A673 (cell line): Measurements from ENCODE around the gene TBX21. TPM values are rescaled to one million over a fixed set of nuclear protein-coding genes. Genes with fewer than 3 reads are reported as not detected.

Experiments used
- BruUV-seq: library from RNA; stranded (reverse); fragments of 400-500 nt; replicated peaks from 2 replicates; lab custom pipeline; 2021; lab: Mats Ljungman, UMichigan
- CTCF ChIA-PET: fragments of 300-600 bp; sonication (Branson Sonifier 250); formaldehyde crosslinking; loops from one replicate; lab custom pipeline; 2022; ENCODE audit warnings: antibody characterized with exemption; lab: Charles Lee
- POLR2A ChIA-PET: fragments of 300-600 bp; sonication (Branson Sonifier 250); formaldehyde crosslinking; loops from one replicate; lab custom pipeline; 2022; ENCODE audit warnings: antibody characterized with exemption; ENCODE audit not compliant: low non-redundant PET; lab: Charles Lee
- DNase-seq: peaks from one replicate; pipeline ENCODE4 v3.0.0-alpha.2; 2015; ENCODE audit warnings: low spot score
- H3K27ac ChIP-seq: fragments of 200-600 bp; sonication (generic); 2 replicates; pipeline ENCODE4 v1.5.1; 2016; ENCODE audit warnings: mixed run types, low read depth, mild to moderate bottlenecking, mixed read lengths, antibody characterized with exemption, low read length; ENCODE audit not compliant: poor library complexity, severe bottlenecking
- H3K27me3 ChIP-seq: fragments of 200-600 bp; sonication (generic); replicated peaks from 2 replicates; pipeline ENCODE4 v1.6.1; 2017; ENCODE audit warnings: mixed run types, low read depth, mild to moderate bottlenecking, mixed read lengths, antibody characterized with exemption, low read length; ENCODE audit not compliant: insufficient read depth, poor library complexity
- H3K36me3 ChIP-seq: fragments of 200-600 bp; sonication (generic); 2 replicates; pipeline ENCODE4 v1.6.1; 2016; ENCODE audit warnings: mixed run types, mild to moderate bottlenecking, mixed read lengths, antibody characterized with exemption, low read length; ENCODE audit not compliant: insufficient read depth, poor library complexity, severe bottlenecking
- H3K4me1 ChIP-seq: fragments of 200-600 bp; sonication (generic); 2 replicates; pipeline ENCODE4 v1.6.1; 2017; ENCODE audit warnings: mixed run types, mild to moderate bottlenecking, mixed read lengths, antibody characterized with exemption, low read length; ENCODE audit not compliant: insufficient read depth, poor library complexity, severe bottlenecking
- H3K4me3 ChIP-seq: fragments of 200-600 bp; sonication (generic); 2 replicates; pipeline ENCODE4 v1.5.1; 2016; ENCODE audit warnings: low read depth, mixed run types, mild to moderate bottlenecking, mixed read lengths, low read length; ENCODE audit not compliant: poor library complexity, severe bottlenecking
- H3K9me3 ChIP-seq: fragments of 200-600 bp; sonication (generic); 2 replicates; pipeline ENCODE4 v1.6.1; 2016; ENCODE audit warnings: mixed run types, low read depth, mild to moderate bottlenecking, mixed read lengths, antibody characterized with exemption, low read length; ENCODE audit not compliant: poor library complexity, severe bottlenecking
- EZH2 ChIP-seq: fragments of 200-600 bp; sonication (generic); IDR thresholded peaks from 2 replicates; pipeline ENCODE4 v1.6.1; 2017; ENCODE audit warnings: borderline replicate concordance, low read depth, mild to moderate bottlenecking, mixed read lengths, antibody characterized with exemption, low read length; ENCODE audit not compliant: poor library complexity, severe bottlenecking
- intact Hi-C: fragments of 100-400 bp; cut with micrococcal nuclease; formaldehyde crosslinking; loops from one replicate; pipeline ENCODE4 v1.10.0; 2022; ENCODE audit not compliant: unreplicated experiment
- total RNA-seq: library from RNA; stranded (reverse); gene quantifications from 2 replicates; pipeline ENCODE4 v1.2.3, GENCODE V29; 2021
- TF ChIP-seq, protein P1 (sequence below): fragments of 300-800, 200-600 bp; sonication (generic); conservative IDR thresholded peaks from 2 replicates; pipeline ENCODE4 v1.5.1; 2017; ENCODE audit warnings: low read depth, mild to moderate bottlenecking, antibody characterized with exemption, low read length, moderate library complexity, mixed read lengths

Gene TBX21
- total RNA-seq, 1 experiment from 2014 or later: not detected

DNA sequence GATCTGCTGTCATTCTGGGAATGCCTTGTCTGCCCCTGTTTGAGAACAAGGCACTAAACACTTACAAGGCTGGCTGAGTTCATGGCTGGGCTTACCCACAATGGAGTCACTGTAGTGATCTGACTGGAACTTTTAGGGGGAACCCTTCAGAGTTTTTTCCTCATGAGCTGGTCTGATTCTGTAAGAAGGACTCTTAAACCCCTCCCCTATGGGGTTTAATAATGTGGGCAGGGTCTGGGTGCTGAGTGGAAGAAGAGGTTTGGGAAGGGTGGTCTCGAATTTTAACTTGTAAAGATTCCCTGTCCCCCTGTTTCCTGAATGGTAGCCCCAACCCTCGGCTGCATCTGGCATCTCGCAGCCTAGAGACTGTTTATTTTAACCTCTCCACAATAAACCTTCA lies 58.0 kb downstream of the TBX21 start:
- Histone ChIP-seq H3K36me3 (no peaks in the 10 kb centered on the region), H3K27ac (no peak overlapping the region), H3K27me3 (peaks cover 48% of the 10 kb centered on the region), H3K4me1 (no peaks in the 10 kb centered on the region), H3K9me3 (no peaks in the 10 kb centered on the region), H3K4me3 (no peak overlapping the region)
- no TSS peak for BruUV-seq
- ChIA-PET POLR2A (no interaction called here), CTCF (no interaction called here)
- TF ChIP-seq, protein P1, sequence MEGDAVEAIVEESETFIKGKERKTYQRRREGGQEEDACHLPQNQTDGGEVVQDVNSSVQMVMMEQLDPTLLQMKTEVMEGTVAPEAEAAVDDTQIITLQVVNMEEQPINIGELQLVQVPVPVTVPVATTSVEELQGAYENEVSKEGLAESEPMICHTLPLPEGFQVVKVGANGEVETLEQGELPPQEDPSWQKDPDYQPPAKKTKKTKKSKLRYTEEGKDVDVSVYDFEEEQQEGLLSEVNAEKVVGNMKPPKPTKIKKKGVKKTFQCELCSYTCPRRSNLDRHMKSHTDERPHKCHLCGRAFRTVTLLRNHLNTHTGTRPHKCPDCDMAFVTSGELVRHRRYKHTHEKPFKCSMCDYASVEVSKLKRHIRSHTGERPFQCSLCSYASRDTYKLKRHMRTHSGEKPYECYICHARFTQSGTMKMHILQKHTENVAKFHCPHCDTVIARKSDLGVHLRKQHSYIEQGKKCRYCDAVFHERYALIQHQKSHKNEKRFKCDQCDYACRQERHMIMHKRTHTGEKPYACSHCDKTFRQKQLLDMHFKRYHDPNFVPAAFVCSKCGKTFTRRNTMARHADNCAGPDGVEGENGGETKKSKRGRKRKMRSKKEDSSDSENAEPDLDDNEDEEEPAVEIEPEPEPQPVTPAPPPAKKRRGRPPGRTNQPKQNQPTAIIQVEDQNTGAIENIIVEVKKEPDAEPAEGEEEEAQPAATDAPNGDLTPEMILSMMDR: no peak
- TF ChIP-seq EZH2: no peak
- intact Hi-C loops: no loop called here
- DNase-seq: no peak

DNA sequence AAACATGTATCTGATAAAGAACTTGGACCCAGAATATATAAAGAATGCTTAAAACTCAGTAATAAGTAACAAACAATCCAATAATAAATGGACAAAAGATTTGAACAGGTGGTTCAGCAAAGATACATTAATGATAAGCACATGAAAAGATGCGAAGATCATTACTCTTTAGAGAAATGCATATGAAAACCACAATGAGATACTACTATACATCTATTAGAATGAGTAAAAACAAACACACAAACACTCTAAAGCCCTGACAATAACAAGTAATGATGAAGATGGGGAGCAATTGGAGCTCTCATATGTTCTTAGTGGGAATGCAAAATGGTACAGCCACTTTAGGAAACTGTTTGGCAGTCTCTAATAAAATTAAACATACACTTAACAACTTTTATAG lies 59.4 kb downstream of the TBX21 start:
- POLR2A ChIA-PET: no interaction called here
- Histone ChIP-seq H3K4me1 (no peaks in the 10 kb centered on the region), H3K9me3 (no peaks in the 10 kb centered on the region), H3K4me3 (no peak overlapping the region), H3K27ac (no peak overlapping the region), H3K27me3 (peaks cover 48% of the 10 kb centered on the region), H3K36me3 (no peaks in the 10 kb centered on the region)
- no peak for DNase-seq
- no TSS peak for BruUV-seq
- no peak for TF ChIP-seq EZH2
- TF ChIP-seq, protein P1: no peak
- intact Hi-C loops: no loop called here
- CTCF ChIA-PET: no interaction called here

DNA sequence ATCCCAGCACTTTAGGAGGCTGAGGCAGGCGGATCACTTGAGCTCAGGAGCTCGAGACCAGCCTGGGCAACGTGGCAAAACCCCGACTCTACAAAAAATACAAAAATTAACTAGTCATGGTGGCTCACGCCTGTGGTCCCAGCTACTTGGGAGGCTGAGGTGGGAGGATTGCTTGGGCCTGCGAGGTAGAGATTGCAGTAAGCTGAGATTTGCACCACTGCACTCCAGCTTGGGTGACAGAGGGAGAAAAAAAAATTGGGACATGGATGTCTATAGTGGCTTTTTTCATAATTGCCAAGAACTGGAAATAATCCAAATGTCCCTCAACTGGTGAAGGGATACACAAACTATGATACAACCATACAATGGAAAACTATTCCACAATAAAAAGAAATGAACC lies 59.9 kb downstream of the TBX21 start:
- DNase-seq: no peak
- no TSS peak for BruUV-seq
- no peaks in the 10 kb centered on the region for H3K4me1 ChIP-seq
- H3K9me3 ChIP-seq: no peaks in the 10 kb centered on the region
- peaks cover 48% of the 10 kb centered on the region for H3K27me3 ChIP-seq
- no peak overlapping the region for H3K4me3 ChIP-seq
- TF ChIP-seq EZH2: no peak
- TF ChIP-seq, protein P1: no peak
- H3K36me3 ChIP-seq: no peaks in the 10 kb centered on the region
- intact Hi-C loops: no loop called here
- H3K27ac ChIP-seq: no peak overlapping the region
- ChIA-PET POLR2A (no interaction called here), CTCF (no interaction called here)

Other genes starting within 250 kb of the TBX21 start
- gene NPEPPS, start 202.1 kb upstream of the TBX21 start, total RNA-seq: 63.4 and 76.4 TPM in 2 replicates
- gene KPNB1, start 83.3 kb upstream of the TBX21 start, total RNA-seq: 429 and 452 TPM in 2 replicates
- 21.1 and 25.3 TPM in 2 replicates for gene TBKBP1, start 39.1 kb upstream of the TBX21 start, total RNA-seq
- 9.1 TPM in 2 replicates for gene OSBPL7, start 88.6 kb downstream of the TBX21 start, total RNA-seq
- 30.5 and 42.0 TPM in 2 replicates for gene MRPL10, start 98.3 kb downstream of the TBX21 start, total RNA-seq
- gene LRRC46, start 98.4 kb downstream of the TBX21 start, total RNA-seq: 1.1 and 1.3 TPM in 2 replicates
- 6.2 and 11.2 TPM in 2 replicates for gene SCRN2, start 108.0 kb downstream of the TBX21 start, total RNA-seq
- gene SP6, start 117.9 kb downstream of the TBX21 start, total RNA-seq: 0.15 and 0.66 TPM in 2 replicates
- 19.5 and 29.1 TPM in 2 replicates for gene SP2, start 163.0 kb downstream of the TBX21 start, total RNA-seq
- gene PNPO, start 208.3 kb downstream of the TBX21 start, total RNA-seq: 12.3 and 14.6 TPM in 2 replicates
- gene PRR15L, start 224.6 kb downstream of the TBX21 start, total RNA-seq: not detected in 2 replicates
- gene CDK5RAP3, start 237.9 kb downstream of the TBX21 start, total RNA-seq: 172 and 204 TPM in 2 replicates